ENCODE measurements around the gene MID1. TPM values are rescaled to one million over a fixed set of nuclear protein-coding genes. Genes with fewer than 3 reads are reported as not detected.

The MID1 gene
- polyA plus RNA-seq, 10 donors: 20.0 to 31.5 (median 26.9) TPM

GRCh38 chrX:10495677-10496076, 124.7 kb downstream of the MID1 start:
- no peak for DNase-seq

- DNase-seq: no peak
These were observed 128.1 kb downstream of the MID1 start for GRCh38 chrX:10492250-10492649.

DNA sequence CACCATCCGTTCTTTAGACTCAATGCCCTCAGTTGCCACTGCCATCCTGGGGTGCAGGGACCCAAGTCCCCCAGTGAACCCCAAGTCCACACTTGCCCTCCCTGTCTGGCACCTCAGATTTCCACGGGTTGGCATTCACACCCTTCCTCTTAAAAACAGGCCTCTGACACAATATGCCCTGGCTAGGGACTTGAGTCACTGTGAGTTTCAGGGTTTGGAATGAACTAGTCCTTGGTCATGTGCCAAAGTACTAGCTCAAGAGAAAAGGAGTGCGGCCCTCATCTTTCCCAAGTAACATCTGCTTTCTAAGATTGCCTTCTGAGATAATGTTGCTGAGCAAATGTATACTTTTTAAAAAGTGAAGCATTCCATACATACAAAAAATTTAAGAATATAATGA, 134.0 kb downstream of the MID1 start:
- DNase-seq: peak in 1 of 3 donors; percentile 41

GRCh38 chrX:10485326-10485725, 135.1 kb downstream of the MID1 start:
- peak in 2 of 3 donors; percentile 25 to 57 for DNase-seq

DNA sequence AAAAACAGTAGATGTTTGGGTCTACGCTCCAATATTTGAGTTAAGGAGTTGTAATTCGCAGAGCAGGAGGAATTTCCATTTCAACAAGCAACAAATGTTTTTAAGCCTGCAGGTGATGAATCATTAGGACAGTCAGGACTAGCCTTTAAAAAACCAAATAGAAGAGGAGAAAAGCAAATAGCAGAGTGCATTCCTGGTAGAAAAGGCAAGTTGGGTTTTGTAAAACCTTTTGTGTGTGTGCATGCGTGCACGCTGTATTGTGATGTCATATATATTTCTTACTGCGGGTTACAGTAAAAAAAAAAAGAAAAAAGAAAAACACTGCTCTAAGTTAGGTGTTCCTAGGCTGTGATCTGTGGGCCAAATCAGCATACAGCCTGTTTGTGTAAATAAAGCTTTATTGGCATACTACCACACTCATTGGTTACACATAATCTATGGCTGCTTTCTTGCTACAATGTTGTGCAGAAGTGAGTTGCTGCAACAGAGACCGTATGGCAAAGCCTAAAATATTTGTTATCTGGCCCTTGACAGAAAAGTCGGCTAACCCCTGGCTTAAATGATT, 135.6 kb downstream of the MID1 start:
- DNase-seq: no peak

- peak in 1 of 3 donors; percentile 43 for DNase-seq
These were observed 137.1 kb downstream of the MID1 start for GRCh38 chrX:10483191-10483831.

DNA sequence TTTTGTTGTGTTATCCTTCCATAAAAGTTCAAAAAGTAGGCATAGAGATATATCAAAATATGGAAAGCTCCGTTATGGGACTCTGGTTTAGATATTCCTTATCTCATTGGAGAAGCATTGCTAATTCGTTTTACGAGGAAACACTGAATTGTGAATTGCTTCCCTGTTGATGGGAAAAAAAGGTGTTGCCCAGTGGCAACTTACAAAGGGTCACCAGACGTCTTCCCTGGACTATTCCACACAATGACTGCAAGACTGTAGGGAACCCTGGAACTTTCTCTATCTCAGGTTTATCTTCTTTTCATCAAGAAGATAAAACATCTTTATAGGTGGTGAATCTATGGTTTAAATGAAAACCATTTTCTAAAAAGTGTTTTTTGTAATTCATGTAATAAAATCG, 137.7 kb downstream of the MID1 start:
- no peak for DNase-seq

DNA sequence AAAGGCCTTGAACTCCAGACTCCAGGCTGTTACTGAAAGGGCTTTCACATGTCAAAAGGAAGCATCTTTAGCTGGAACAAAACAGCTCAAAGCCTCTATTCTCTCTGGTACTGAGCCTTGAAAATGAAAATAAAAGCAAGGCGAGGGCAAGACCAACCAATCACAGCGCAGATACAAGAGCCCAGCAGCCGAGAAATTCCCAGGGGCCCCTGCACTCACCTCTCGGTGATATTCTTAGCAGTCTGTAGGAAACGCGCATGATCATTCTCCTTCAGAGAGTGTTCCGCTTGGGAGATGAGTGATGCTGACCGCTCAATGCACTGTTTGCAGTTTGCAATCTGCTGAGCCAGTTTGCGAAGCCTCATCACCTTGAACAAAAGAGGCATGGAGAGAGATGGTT, 138.1 kb downstream of the MID1 start:
- no peak for DNase-seq

GRCh38 chrX:10480861-10481260, 139.5 kb downstream of the MID1 start:
- no peak for DNase-seq

GRCh38 chrX:10479508-10479907, 140.9 kb downstream of the MID1 start:
- DNase-seq: no peak

DNA sequence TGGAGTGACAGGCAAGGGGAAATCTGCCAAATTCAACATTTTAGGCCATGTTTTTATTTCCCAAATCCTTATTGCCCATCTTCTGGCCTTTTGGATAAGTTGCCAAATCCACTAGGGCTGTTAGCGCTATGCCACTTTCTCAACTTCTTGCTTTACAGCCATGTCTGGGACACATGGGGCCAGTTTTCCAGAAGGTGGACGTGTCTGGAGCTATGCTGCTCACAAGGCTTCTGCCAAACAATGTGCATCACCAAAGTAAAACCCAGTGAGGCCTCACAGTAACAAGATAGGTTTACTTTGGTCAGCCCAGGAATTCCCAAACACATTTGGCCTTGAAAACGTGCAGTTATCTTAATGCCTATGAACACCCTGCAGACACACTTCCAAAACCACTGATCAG, 142.9 kb downstream of the MID1 start:
- DNase-seq: no peak

DNA sequence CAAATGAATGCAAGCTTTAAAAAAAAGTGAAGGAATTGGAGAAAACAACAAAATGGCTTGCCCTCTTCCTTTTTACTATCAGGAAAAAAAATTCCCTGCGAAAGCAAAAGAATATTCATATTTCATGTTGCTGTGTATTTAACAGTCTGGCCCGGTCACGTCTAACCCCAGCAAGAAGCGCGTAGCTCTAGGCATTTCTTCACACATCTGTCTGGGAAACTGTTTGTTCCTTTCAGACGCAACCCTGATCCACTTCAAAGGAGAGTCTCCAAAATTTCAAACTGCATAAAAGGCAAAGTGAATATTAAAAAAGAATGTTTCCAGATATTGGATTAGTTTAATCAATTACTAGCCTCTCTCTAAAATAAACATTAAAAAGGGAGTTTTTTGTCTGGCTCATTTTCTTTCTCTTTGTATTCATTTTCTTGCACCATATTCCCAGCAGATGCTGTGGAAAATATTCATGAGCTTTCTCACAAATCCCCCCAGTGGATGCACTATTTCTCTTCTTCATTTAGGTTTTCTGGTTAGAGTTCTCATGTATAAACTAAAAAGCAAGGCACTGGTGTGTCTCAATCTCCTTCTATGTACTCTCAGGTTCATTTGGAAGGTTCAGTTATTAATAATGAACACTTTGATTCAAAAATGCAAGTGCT, 145.3 kb downstream of the MID1 start:
- DNase-seq: peak in 1 of 3 donors; percentile 40

GRCh38 chrX:10474510-10474909, 145.9 kb downstream of the MID1 start:
- DNase-seq: no peak

DNA sequence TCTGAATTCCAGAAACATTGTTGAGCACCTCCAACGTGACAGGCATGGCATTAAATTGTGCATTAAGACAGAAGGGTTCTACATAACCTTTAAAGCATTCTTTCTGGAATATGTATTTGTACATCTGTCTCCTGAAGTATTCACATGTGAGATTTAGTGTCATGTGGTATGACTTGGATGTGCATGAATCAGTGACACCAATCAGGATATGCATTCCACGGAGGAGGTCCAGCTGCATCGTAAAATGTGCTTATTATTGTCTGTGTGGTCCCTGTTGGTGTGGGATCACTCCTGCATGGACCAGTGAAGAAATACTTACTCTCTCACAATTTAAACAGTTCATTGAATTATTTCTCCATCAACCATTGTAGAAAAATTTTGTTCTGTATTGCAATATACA, 149.0 kb downstream of the MID1 start:
- no peak for DNase-seq

- no peak for DNase-seq
These were observed 150.4 kb downstream of the MID1 start for GRCh38 chrX:10470009-10470408.

- DNase-seq: no peak
These were observed 152.6 kb downstream of the MID1 start for GRCh38 chrX:10467793-10468192.

DNA sequence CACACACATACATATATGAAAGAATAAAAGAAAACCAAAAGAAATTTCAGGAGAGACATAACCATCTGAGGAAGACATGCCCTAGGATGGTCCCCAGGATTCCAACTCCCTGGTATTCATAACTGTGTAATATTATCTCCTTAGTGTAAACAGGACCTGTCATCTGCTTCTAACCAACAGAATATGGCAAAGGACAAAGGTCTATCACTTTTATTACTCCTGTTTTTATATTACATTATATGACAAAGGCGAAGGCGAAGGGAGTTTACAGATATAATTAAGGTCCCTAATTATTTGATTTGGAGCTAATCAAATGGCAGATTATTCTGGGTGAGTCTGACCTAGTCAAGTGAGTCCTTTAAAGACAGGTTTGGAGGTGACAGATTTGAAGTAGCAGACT, 155.1 kb downstream of the MID1 start:
- DNase-seq: no peak

GRCh38 chrX:10457092-10457491, 163.3 kb downstream of the MID1 start:
- no peak for DNase-seq

DNA sequence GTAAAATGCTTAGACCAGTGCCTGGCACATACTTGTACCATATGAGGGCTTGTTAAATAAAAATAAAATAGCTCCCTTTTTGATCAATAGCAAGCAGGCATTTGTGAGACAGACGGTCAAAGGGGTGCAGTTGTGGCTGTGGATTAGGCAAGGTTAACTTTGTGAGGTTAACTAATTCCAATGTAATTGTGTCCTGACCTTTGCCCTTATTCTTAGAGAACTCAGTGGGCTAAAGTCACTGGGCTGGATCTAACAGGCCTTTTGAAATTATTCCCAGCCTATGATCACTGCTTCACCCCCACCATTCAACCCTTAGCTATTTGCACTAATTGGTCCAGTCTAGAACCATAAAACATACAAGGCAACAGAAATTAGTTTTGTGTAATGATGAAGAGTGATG, 166.4 kb downstream of the MID1 start:
- DNase-seq: no peak

- DNase-seq: no peak
These were observed 169.4 kb downstream of the MID1 start for GRCh38 chrX:10450959-10451355.

DNA sequence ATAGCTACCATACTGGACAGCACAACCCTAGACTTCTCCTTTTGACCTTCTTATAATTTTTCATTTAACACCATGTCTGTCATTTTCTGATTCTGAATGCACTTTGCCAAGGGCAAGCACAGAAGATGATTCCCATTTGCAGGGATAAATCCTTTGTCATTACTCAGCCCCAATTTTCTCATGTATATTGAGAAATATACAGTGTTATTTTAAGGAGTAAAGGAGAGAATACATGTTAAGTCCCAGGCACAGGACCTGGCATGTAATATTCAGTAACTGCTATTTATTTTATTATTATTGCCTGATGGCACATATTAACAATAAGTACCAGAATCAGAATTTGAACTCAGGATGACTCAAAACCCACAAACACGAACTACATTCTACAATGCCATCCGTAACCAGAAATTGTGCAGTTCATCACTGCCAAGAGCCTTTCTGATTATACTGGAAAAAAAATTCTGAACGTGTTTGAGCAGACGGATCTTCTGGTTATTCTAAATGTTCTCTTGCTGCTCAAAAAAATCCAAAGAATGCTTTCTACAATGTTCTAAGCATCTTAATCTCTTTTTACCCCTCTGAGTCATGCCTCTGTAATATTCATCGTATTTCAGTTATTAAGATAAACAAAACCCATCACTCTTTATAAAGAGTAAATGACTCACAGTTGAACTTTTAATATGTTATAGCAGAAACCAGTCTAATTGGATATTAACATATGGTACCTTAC, 170.0 kb downstream of the MID1 start:
- peak in 1 of 3 donors; percentile 67 for DNase-seq

- no peak for DNase-seq
These were observed 172.7 kb downstream of the MID1 start for GRCh38 chrX:10447564-10448214.
